ENCODE results near the gene CELF4. TPM values are rescaled to one million over a fixed set of nuclear protein-coding genes. Genes with fewer than 3 reads are reported as not detected.

CELF4 gene
- total RNA-seq, 1 experiment from 2014 or later: 0.40 TPM

GRCh38 chr18:37258819-37259218, 306.8 kb downstream of the CELF4 start:
- Histone ChIP-seq H3K79me2 (ENCODE audit: low read length) (no peaks in the 10 kb centered on the region), H3K9me2 (replicated peaks; ENCODE audit: low read length) (no peaks in the 10 kb centered on the region), H3K9ac (ENCODE audit: low read length) (no peak overlapping the region), H3K27ac (ENCODE audit: low read length) (no peak overlapping the region), H3K9me3 (ENCODE audit: low read length) (no peaks in the 10 kb centered on the region), H3K4me1 (ENCODE audit: insufficient read depth, low read length) (no peaks in the 10 kb centered on the region), H3K4me3 (ENCODE audit: low read length) (no peak overlapping the region), H3K4me2 (ENCODE audit: low read length) (no peak overlapping the region), H2AFZ (ENCODE audit: low read length) (no peak overlapping the region), H4K20me1 (ENCODE audit: low read length) (no peaks in the 10 kb centered on the region), H3K36me3 (ENCODE audit: low read depth, low read length) (no peaks in the 10 kb centered on the region), H3F3A (ENCODE audit: low read length, unreplicated experiment) (no peaks in the 10 kb centered on the region), H3K27me3 (ENCODE audit: low read length) (no peaks in the 10 kb centered on the region)
- CTCF ChIA-PET: no interaction called here
- intact Hi-C loops (cut with micrococcal nuclease): no loop called here
- BruUV-seq (replicated peaks): no TSS peak
- DNase-seq (no peak), ATAC-seq (no peak)
- POLR2A ChIA-PET (ENCODE audit: unreplicated experiment): no interaction called here
- no peak for TF ChIP-seq EZH2phosphoT487 (IDR thresholded peaks at IDR 0.05; ENCODE audit: borderline replicate concordance, low read length)

- intact Hi-C loops (cut with micrococcal nuclease): no loop called here
- DNase-seq: no peak
- no peak overlapping the region for H3K4me2 ChIP-seq (ENCODE audit: low read length)
- ChIA-PET POLR2A (ENCODE audit: unreplicated experiment) (no interaction called here), CTCF (no interaction called here)
- no peak overlapping the region for H3K4me3 ChIP-seq (ENCODE audit: low read length)
- H3K36me3 ChIP-seq (ENCODE audit: low read depth, low read length): no peaks in the 10 kb centered on the region
- H2AFZ ChIP-seq (ENCODE audit: low read length): no peak overlapping the region
- TF ChIP-seq EZH2 (IDR thresholded peaks at IDR 0.05; ENCODE audit: low read length, unreplicated experiment): no peak
- TF ChIP-seq CTCF (conservative IDR thresholded peaks at IDR 0.05; ENCODE audit: low read depth, low read length): no peak
- no peak for TF ChIP-seq EZH2phosphoT487 (IDR thresholded peaks at IDR 0.05; ENCODE audit: borderline replicate concordance, low read length)
- no peaks in the 10 kb centered on the region for H3K4me1 ChIP-seq (ENCODE audit: insufficient read depth, low read length)
- H3K9ac ChIP-seq (ENCODE audit: low read length): no peak overlapping the region
- H3K9me3 ChIP-seq (ENCODE audit: low read length): no peaks in the 10 kb centered on the region
- H3K27me3 ChIP-seq (ENCODE audit: low read length): no peaks in the 10 kb centered on the region
- no peaks in the 10 kb centered on the region for H3K9me2 ChIP-seq (replicated peaks; ENCODE audit: low read length)
- no peak overlapping the region for H3K27ac ChIP-seq (ENCODE audit: low read length)
- no peak for ATAC-seq
- no peaks in the 10 kb centered on the region for H3F3A ChIP-seq (ENCODE audit: low read length, unreplicated experiment)
- H3K79me2 ChIP-seq (ENCODE audit: low read length): no peaks in the 10 kb centered on the region
- H4K20me1 ChIP-seq (ENCODE audit: low read length): no peaks in the 10 kb centered on the region
- BruUV-seq (replicated peaks): no TSS peak
Measured at GRCh38 chr18:37258131-37258530, 307.5 kb downstream of the CELF4 start.

GRCh38 chr18:37254973-37255372, 310.6 kb downstream of the CELF4 start:
- Histone ChIP-seq H3K27me3 (ENCODE audit: low read length) (no peaks in the 10 kb centered on the region), H3K27ac (ENCODE audit: low read length) (no peak overlapping the region), H3K36me3 (ENCODE audit: low read depth, low read length) (no peaks in the 10 kb centered on the region), H3K4me3 (ENCODE audit: low read length) (no peak overlapping the region), H3K4me2 (ENCODE audit: low read length) (no peak overlapping the region), H3K9me3 (ENCODE audit: low read length) (no peaks in the 10 kb centered on the region), H4K20me1 (ENCODE audit: low read length) (no peaks in the 10 kb centered on the region), H3F3A (ENCODE audit: low read length, unreplicated experiment) (no peaks in the 10 kb centered on the region), H3K79me2 (ENCODE audit: low read length) (no peaks in the 10 kb centered on the region), H3K9ac (ENCODE audit: low read length) (no peak overlapping the region), H3K4me1 (ENCODE audit: insufficient read depth, low read length) (no peaks in the 10 kb centered on the region), H2AFZ (ENCODE audit: low read length) (no peak overlapping the region), H3K9me2 (replicated peaks; ENCODE audit: low read length) (no peaks in the 10 kb centered on the region)
- intact Hi-C loops (cut with micrococcal nuclease): no loop called here
- ATAC-seq (no peak), DNase-seq (no peak)
- no TSS peak for BruUV-seq (replicated peaks)
- CTCF ChIA-PET: no interaction called here
- no peak for TF ChIP-seq CTCF (conservative IDR thresholded peaks at IDR 0.05; ENCODE audit: low read depth, low read length)
- no peak for TF ChIP-seq EZH2phosphoT487 (IDR thresholded peaks at IDR 0.05; ENCODE audit: borderline replicate concordance, low read length)
- POLR2A ChIA-PET (ENCODE audit: unreplicated experiment): no interaction called here

All from PC-3 (cell line).